ENCODE measurements around the gene MAP1S.

DNA sequence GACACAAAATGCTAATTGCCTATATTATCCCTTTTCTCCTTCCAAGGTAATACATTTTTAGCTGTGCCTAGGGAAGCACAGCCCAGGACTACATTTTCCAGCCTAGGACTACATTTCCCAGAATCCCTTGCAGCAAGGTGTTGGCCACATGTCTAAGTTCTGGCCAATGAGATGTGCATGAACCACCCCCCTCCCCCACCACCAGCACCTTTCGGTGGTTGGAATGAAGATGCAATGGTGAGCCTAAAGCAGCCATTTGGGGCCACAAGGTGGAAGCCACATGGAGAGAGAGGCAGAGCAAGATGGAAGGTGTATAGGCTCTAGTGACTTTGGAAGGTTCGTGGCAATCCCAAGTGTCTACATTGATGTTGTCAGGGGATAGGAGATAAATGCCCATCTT, 47.4 kb upstream of the MAP1S start:
- TF ChIP-seq POLR2A (IDR thresholded peaks at IDR 0.05) (no peak), POLR2AphosphoS5 (IDR thresholded peaks at IDR 0.05) (no peak)

Measured in spleen (tissue), 3 donors.